T-cell (primary cell): ENCODE results near the gene TRNP1. TPM values are rescaled to one million over a fixed set of nuclear protein-coding genes. Genes with fewer than 3 reads are reported as not detected.

ENCODE experiments used
- ATAC-seq, 4 experiments: fragments of 200-7000 bp in 3 of 4; fragments of 150-1000 bp in 1 of 4; cut with Tn5 transposase; replicated peaks in 1 of 4; 1 replicate in 3 of 4; 2 replicates in 1 of 4; pipeline ENCODE4 v1.10.0; 2021; ENCODE audit warnings: moderate library complexity in 3 of 4, mild to moderate bottlenecking in 2 of 4, moderate number of reproducible peaks in 1 of 4
- CTCF ChIA-PET, 2 donors: fragments of 300-600 bp; sonication (Branson Sonifier 250); formaldehyde crosslinking; loops; one replicate each; lab custom pipeline; 2022; ENCODE audit warnings: antibody characterized with exemption in 2 of 2; lab: Charles Lee
- POLR2A ChIA-PET, 2 donors: fragments of 300-600 bp; sonication (Branson Sonifier 250); formaldehyde crosslinking; loops; one replicate each; lab custom pipeline; 2022; ENCODE audit warnings: antibody characterized with exemption in 2 of 2; lab: Charles Lee
- DNase-seq, 35 experiments: peaks; one replicate each; pipeline versions ENCODE4 v3.0.0 to v3.0.0-alpha.2; 2013 to 2023
- H3K27ac ChIP-seq: one replicate; pipeline ENCODE4 v1.5.1; 2013; ENCODE audit warnings: low read length
- H3K27me3 ChIP-seq, 2 experiments: replicated peaks in 1 of 2; 1 replicate in 1 of 2; 2 replicates in 1 of 2; pipeline versions ENCODE4 v1.6.1 to v1.7.0; 2013; ENCODE audit warnings: low read length in 1 of 2, mixed read lengths in 1 of 2; ENCODE audit not compliant: control insufficient read depth in 2 of 2, insufficient read depth in 2 of 2; ENCODE audit errors: extremely low read depth in 1 of 2
- H3K36me3 ChIP-seq, 2 donors: 1 replicate in 1 of 2; 2 replicates in 1 of 2; pipeline versions ENCODE4 v1.6.1 to v1.7.0; 2013; ENCODE audit warnings: low read length in 1 of 2; ENCODE audit not compliant: control insufficient read depth in 2 of 2, insufficient read depth in 1 of 2; ENCODE audit errors: extremely low read depth in 1 of 2
- H3K4me1 ChIP-seq, 2 experiments: 1 replicate in 1 of 2; 2 replicates in 1 of 2; pipeline versions ENCODE4 v1.6.1 to v1.7.0; 2013; ENCODE audit warnings: low read length in 2 of 2, mixed read lengths in 1 of 2; ENCODE audit not compliant: insufficient read depth in 2 of 2, control insufficient read depth in 1 of 2; ENCODE audit errors: extremely low read depth in 1 of 2
- H3K4me3 ChIP-seq, 2 donors: 1 replicate in 1 of 2; 2 replicates in 1 of 2; pipeline versions ENCODE4 v1.5.1 to v1.7.0; 2013; ENCODE audit warnings: mild to moderate bottlenecking in 2 of 2, low read length in 1 of 2, moderate library complexity in 1 of 2; ENCODE audit not compliant: control insufficient read depth in 1 of 2; ENCODE audit errors: extremely low read depth in 1 of 2
- H3K9me3 ChIP-seq: 2 replicates; pipeline ENCODE4 v1.7.0; 2013
- H3K27ac Mint-ChIP-seq, 2 donors: one replicate each; pipeline ENCODE4 v1.8.0; 2020 to 2021; ENCODE audit warnings: mild to moderate bottlenecking in 2 of 2, mixed read lengths in 2 of 2
- H3K27me3 Mint-ChIP-seq, 2 donors: one replicate each; pipeline ENCODE4 v1.8.0; 2021 to 2022; ENCODE audit warnings: mixed read lengths in 2 of 2
- H3K36me3 Mint-ChIP-seq: one replicate; pipeline ENCODE4 v1.8.0; 2021; ENCODE audit warnings: mixed read lengths
- H3K4me1 Mint-ChIP-seq, 3 donors: one replicate each; pipeline ENCODE4 v1.8.0; 2020 to 2022; ENCODE audit warnings: mixed read lengths in 3 of 3, mild to moderate bottlenecking in 1 of 3
- H3K4me3 Mint-ChIP-seq, 3 donors: one replicate each; pipeline ENCODE4 v1.8.0; 2020 to 2022; ENCODE audit warnings: mild to moderate bottlenecking in 3 of 3, mixed read lengths in 3 of 3, moderate library complexity in 3 of 3
- H3K9me3 Mint-ChIP-seq, 3 donors: one replicate each; pipeline ENCODE4 v1.8.0; 2020 to 2022; ENCODE audit warnings: mixed read lengths in 3 of 3
- WGBS: methylation state at CpG from one replicate; pipeline ENCODE4 v1.1.5; 2013; ENCODE audit warnings: missing lambda C conversion rate; ENCODE audit not compliant: insufficient coverage; 5-methylcytosine and 5-hydroxymethylcytosine counted together
- total RNA-seq, 35 experiments: library from RNA in 6 of 35; stranded (reverse) in 6 of 35; fragments of 120-200 nt in 1 of 35; gene quantifications; one replicate each; pipeline versions ENCODE4 v1.2.1 to v1.2.4 and lab custom pipeline; 2013 to 2026

The TRNP1 gene
- total RNA-seq, 5 donors from 2014 or later (not counting 1 experiment from before 2014, with no cell fraction given), result 0.26 to 0.53 (median 0.38) TPM; not detected in 2

DNA sequence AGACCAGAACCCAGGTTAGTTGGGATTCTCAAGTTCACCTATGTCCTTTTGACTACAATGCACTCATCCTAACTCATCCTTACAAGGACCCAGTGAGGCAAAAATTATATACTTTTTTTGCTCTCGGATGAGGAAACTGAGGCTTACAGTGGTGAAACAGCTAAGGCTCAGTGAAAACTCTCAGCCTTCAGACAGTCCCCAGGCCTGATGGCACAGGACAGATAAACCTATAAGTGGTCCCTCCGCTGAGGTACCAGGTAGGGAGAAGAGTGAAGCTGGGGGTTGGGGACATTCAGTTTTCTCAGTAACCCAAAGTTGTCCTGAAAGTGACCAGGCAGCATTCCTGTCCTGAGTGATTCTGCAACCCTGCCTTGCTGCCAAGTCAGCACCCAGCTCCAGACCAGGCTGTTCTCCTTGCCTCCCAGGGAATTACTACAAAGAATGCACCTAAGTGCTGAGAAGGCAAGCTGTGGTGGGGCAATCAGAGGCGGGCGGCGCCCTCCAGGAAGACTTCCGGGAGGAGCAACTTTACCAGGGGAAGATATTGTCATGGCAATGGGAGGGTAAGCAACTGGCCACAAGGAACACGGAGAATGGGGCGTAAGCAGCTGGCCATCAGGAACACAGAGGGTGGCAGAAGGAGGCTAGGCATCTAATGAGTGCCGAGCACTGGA is 14.6 kb downstream of the TRNP1 start:
- 78% methylated on average over 6 of the region's 9 CpGs for whole genome bisulfite sequencing
- Mint-ChIP-seq H3K9me3 (no peaks in the 10 kb centered on the region), H3K36me3 (no peaks in the 10 kb centered on the region), H3K4me3 (no peak overlapping the region), H3K4me1 (peaks cover 3 to 9% (median 4%) of the 10 kb centered on the region in 3 donors), H3K27me3 (peaks cover 6 to 32% of the 10 kb centered on the region in 2 donors), H3K27ac (no peak overlapping the region)
- ATAC-seq (no peak), DNase-seq (no peak)
- Histone ChIP-seq H3K4me1 (peaks cover 0 to 10% of the 10 kb centered on the region in 2 experiments), H3K27ac (no peak overlapping the region), H3K4me3 (no peak overlapping the region), H3K36me3 (no peaks in the 10 kb centered on the region), H3K9me3 (no peaks in the 10 kb centered on the region), H3K27me3 (peaks cover 8 to 63% of the 10 kb centered on the region in 2 experiments)
- CTCF ChIA-PET, result no interaction called here
- POLR2A ChIA-PET, result no interaction called here

DNA sequence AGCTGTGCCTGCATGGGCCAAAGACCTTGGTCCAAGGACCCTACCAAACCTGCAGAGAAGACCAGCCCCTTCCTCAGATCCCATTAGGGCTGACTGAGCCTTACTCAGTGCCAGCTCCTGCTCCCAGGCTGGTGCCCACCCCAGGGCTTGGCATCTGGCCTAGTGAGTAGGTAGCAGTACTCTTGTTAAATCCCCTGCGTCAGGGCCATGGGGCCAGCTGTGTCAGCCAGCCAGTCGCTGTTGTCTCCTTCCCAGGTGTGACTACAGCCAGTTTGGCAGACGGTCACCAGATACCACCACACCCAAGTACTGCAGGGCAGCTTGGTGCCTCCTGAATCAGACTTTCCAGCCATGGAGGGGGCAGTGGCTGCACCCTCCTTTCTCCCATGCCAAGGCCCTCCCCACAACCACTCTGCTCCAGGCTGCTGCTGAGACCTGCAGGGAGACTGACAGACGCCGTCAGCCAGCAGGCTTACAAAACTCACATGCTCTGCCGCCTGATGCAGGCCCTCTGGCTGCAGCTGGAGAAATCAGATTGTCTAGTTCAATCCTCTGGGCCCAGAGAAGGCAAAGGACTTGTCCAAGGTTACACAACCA is 16.2 kb downstream of the TRNP1 start:
- no peak overlapping the region for H3K4me3 Mint-ChIP-seq
- no peak for DNase-seq
- Histone ChIP-seq H3K36me3 (no peaks in the 10 kb centered on the region), H3K4me1 (peaks cover 0 to 11% of the 10 kb centered on the region in 2 experiments), H3K9me3 (no peaks in the 10 kb centered on the region), H3K27me3 (peaks cover 8 to 62% of the 10 kb centered on the region in 2 experiments), H3K27ac (no peak overlapping the region), H3K4me3 (no peak overlapping the region)
- H3K9me3 Mint-ChIP-seq, result no peaks in the 10 kb centered on the region
- CTCF ChIA-PET, result interaction anchor here in 1 of 2 donors (0.8 kb wide), 1 partner anchor 11 kb away, joined by 3 read pairs; no protein-coding TSS in a partner anchor
- H3K27me3 Mint-ChIP-seq, result peaks cover 6 to 37% of the 10 kb centered on the region in 2 donors
- H3K27ac Mint-ChIP-seq, result no peak overlapping the region
- H3K4me1 Mint-ChIP-seq, result peaks cover 5 to 11% (median 6%) of the 10 kb centered on the region in 3 donors
- 79% methylated on average over 3 of the region's 6 CpGs for WGBS
- ATAC-seq, result no peak
- H3K36me3 Mint-ChIP-seq, result no peaks in the 10 kb centered on the region
- POLR2A ChIA-PET, result no interaction called here

DNA sequence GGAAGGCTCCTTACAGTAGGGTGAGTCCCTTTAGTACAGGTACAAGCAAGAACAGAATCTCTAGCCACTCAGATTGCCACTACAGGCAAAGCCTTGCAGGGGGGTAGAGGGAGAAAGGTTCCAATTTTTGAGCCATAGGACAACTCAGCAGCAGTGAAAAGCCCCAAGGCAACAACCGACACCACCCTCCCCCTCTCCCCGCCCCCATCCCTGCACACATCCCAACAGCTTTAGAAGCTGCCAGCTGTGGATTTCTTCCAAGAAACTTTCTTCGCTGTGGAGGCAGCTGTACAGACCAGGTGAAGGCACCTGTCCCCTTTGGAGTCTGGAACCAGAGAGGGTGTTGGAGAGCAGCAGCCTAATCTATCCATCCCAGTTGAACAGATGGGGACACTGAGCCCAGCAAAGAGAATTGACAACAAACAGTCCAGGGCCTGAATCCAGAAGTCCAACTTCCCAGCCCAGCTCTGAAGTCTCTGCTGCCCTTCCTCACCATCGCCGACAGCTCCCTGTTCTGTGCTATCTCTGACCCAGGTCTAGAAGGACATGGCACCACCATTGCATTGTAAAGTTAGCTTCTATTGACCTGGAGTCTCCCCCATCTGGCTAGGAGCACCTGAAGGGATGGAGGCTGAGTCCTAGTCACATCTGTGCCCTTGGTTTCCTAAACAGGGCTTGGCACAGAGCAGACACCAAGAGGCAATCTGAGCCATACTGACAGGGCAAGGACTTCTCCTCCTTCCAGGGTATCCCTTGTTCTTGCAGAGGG is 16.9 kb downstream of the TRNP1 start:
- CTCF ChIA-PET, result interaction anchor here in 1 of 2 donors (0.8 kb wide), 1 partner anchor 12 kb away, joined by 3 read pairs; no protein-coding TSS in a partner anchor
- H3K9me3 ChIP-seq, result no peaks in the 10 kb centered on the region
- no peak overlapping the region for H3K27ac Mint-ChIP-seq

DNA sequence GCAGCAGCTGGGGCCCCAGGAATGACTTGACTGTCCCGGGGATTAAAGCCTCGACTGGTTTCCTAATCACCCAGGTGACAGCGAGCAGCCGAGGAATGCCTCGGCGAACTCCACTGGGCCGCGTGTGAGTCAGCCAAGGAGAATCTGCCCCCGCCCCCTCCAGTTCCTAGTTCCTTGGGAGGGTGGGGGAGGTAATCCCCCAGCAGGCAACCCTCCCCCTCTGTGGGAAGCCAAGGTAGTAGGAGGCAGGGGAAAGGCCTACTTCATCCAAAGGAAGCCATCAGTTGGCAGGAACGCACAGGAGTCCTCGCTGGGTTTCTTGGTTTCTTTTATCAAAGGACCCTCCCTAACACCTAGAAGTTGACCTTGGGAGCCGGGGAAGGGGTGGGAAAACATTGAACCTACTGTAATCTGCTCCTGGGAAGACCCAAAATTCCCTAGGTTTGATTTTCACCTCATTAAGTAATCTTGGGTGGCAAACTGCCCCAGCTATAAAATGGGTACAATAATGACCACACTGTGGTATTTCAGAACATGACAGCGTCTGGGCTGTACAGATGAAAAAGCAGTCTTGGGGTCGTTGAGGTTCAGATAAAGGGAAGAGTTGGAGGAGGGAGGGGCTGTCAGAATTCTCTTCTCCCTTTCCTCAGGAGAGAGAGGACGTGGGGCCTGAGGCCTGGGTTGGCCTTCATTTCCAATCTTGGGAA is 17.7 kb downstream of the TRNP1 start:
- no peak overlapping the region for H3K27ac ChIP-seq
- H3K36me3 ChIP-seq, result no peaks in the 10 kb centered on the region
- Mint-ChIP-seq H3K27me3 (peaks cover 6 to 37% of the 10 kb centered on the region in 2 donors), H3K36me3 (no peaks in the 10 kb centered on the region), H3K27ac (no peak overlapping the region), H3K4me1 (peaks cover 5 to 11% (median 6%) of the 10 kb centered on the region in 3 donors), H3K9me3 (no peaks in the 10 kb centered on the region), H3K4me3 (peak overlapping the region in 2 of 3 donors; percentile 47 to 77)
- ATAC-seq, result no peak
- WGBS, result 76% methylated on average over 2 of the region's 15 CpGs
- ChIA-PET POLR2A (interaction anchor here (0.6 to 0.7 kb wide), 2 partner anchors 223 to 959 kb away, joined by 3 to 8 read pairs; no protein-coding TSS in a partner anchor), CTCF (no interaction called here)
- no peak for DNase-seq
- H3K27me3 ChIP-seq, result peaks cover 8 to 55% of the 10 kb centered on the region in 2 experiments
- H3K4me3 ChIP-seq, result no peak overlapping the region
- no peaks in the 10 kb centered on the region for H3K9me3 ChIP-seq
- peaks cover 0 to 11% of the 10 kb centered on the region in 2 experiments for H3K4me1 ChIP-seq

More for the DNA sequence above, 16.9 kb downstream of the TRNP1 start:
- H3K9me3 Mint-ChIP-seq, result no peaks in the 10 kb centered on the region
- DNase-seq (no peak), ATAC-seq (no peak)
- 94% methylated on average over 2 of the region's 5 CpGs for WGBS
- peaks cover 5 to 11% (median 6%) of the 10 kb centered on the region in 3 donors for H3K4me1 Mint-ChIP-seq
- Histone ChIP-seq H3K4me1 (peaks cover 0 to 11% of the 10 kb centered on the region in 2 experiments), H3K27me3 (peaks cover 8 to 60% of the 10 kb centered on the region in 2 experiments), H3K36me3 (no peaks in the 10 kb centered on the region), H3K27ac (no peak overlapping the region), H3K4me3 (no peak overlapping the region)
- POLR2A ChIA-PET, result interaction anchor here in 1 of 2 donors (0.6 kb wide), 1 partner anchor 32 kb away, joined by 5 read pairs; no protein-coding TSS in a partner anchor
- peaks cover 6 to 37% of the 10 kb centered on the region in 2 donors for H3K27me3 Mint-ChIP-seq
- no peak overlapping the region for H3K4me3 Mint-ChIP-seq
- H3K36me3 Mint-ChIP-seq, result no peaks in the 10 kb centered on the region

DNA sequence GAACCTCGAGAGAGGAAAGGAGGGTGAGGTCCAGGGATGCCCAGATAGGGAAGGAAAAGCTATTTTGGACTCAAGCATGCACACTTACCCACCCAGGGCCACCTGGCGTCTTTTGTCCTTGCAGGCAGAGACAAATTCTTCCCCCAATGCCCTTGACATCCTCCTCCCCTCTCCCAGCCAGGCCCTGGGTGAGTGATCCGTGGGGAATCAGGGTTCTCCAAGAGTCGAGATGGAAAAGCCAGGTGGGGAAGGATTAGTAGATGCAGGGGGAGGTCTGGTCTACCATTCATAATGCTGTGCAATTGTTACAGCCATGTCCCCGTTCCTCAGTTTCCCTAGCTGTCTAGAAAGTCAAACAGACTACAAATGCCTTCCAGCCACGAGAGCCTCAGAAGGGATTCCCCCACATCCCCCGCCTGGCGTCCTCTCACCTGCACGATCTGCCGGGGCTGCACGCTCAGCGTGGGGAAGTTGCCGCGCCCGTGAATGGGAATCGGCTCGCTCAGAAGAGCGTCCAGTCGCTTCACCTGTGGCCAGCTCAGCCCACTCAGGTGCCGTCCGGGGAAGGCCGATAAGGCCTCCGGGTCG is 18.6 kb downstream of the TRNP1 start:
- H3K4me1 ChIP-seq, result peaks cover 0 to 11% of the 10 kb centered on the region in 2 experiments
- H3K27ac ChIP-seq, result no peak overlapping the region
- H3K36me3 Mint-ChIP-seq, result no peaks in the 10 kb centered on the region
- no peaks in the 10 kb centered on the region for H3K9me3 Mint-ChIP-seq
- 16% methylated on average over 18 of the region's 24 CpGs for WGBS
- no peak overlapping the region for H3K27ac Mint-ChIP-seq
- DNase-seq (peak in 3 of 35 experiments; percentile 18 to 31 (median 18)), ATAC-seq (peak; percentile 20 to 46 (median 24))
- peaks cover 6 to 37% of the 10 kb centered on the region in 2 donors for H3K27me3 Mint-ChIP-seq
- no peaks in the 10 kb centered on the region for H3K9me3 ChIP-seq
- H3K4me3 Mint-ChIP-seq, result peak overlapping the region in 2 of 3 donors; percentile 21 to 77
- peaks cover 8 to 54% of the 10 kb centered on the region in 2 experiments for H3K27me3 ChIP-seq
- ChIA-PET POLR2A (interaction anchor here in 1 of 2 donors (0.6 kb wide), 1 partner anchor 960 kb away, joined by 8 read pairs; no protein-coding TSS in a partner anchor), CTCF (no interaction called here)
- peak overlapping the region in 1 of 2 donors; percentile 15 for H3K4me3 ChIP-seq
- H3K36me3 ChIP-seq, result no peaks in the 10 kb centered on the region
- H3K4me1 Mint-ChIP-seq, result peaks cover 5 to 11% (median 6%) of the 10 kb centered on the region in 3 donors
